Activated B cell treated with CpG ODN at 0.5 μM for 24 hours (primary cell): ENCODE measurements around the gene HOXA5. TPM values are rescaled to one million over a fixed set of nuclear protein-coding genes. Genes with fewer than 3 reads are reported as not detected.

Experiments used
- ATAC-seq: fragments of 200-7000 bp; cut with Tn5 transposase; one replicate; pipeline ENCODE4 v1.10.0; 2021; ENCODE audit warnings: low read depth, mild to moderate bottlenecking, moderate library complexity
- CTCF ChIA-PET: fragments of 350-600 bp; sonication (Branson Sonifier 250); formaldehyde crosslinking; loops from one replicate; lab custom pipeline; 2021; ENCODE audit warnings: antibody characterized with exemption; lab: Charles Lee
- POLR2A ChIA-PET: fragments of 350-600 bp; sonication (Branson Sonifier 250); formaldehyde crosslinking; loops from one replicate; lab custom pipeline; 2021; ENCODE audit warnings: antibody characterized with exemption; lab: Charles Lee
- DNase-seq: peaks from one replicate; pipeline ENCODE4 v3.0.0; 2022
- H3K27ac Mint-ChIP-seq: one replicate; pipeline ENCODE4 v1.8.0; 2020; ENCODE audit warnings: mixed read lengths
- H3K27me3 Mint-ChIP-seq: one replicate; pipeline ENCODE4 v1.8.0; 2021; ENCODE audit warnings: mixed read lengths
- H3K36me3 Mint-ChIP-seq: one replicate; pipeline ENCODE4 v1.8.0; 2021; ENCODE audit warnings: low read depth, mixed read lengths
- H3K4me1 Mint-ChIP-seq: one replicate; pipeline ENCODE4 v1.8.0; 2021; ENCODE audit warnings: mixed read lengths
- H3K4me3 Mint-ChIP-seq: one replicate; pipeline ENCODE4 v1.8.0; 2020; ENCODE audit warnings: mild to moderate bottlenecking, mixed read lengths
- H3K9me3 Mint-ChIP-seq: one replicate; pipeline ENCODE4 v1.8.0; 2020; ENCODE audit warnings: mixed read lengths
- CTCF ChIP-seq: fragments of 200-600 bp; IDR thresholded peaks from one replicate; pipeline ENCODE4 v1.8.0; 2022; ENCODE audit warnings: antibody characterized with exemption, mild to moderate bottlenecking
- intact Hi-C: fragments of 100-400 bp; cut with micrococcal nuclease; formaldehyde crosslinking; loops from one replicate; pipeline ENCODE4 v1.15.1; 2024
- total RNA-seq: library from RNA; stranded (reverse); gene quantifications from 2 replicates; pipeline ENCODE4 v1.2.3, GENCODE V29; 2022

Gene HOXA5
- total RNA-seq, 1 donor from 2014 or later = not detected

GRCh38 chr7:27181795-27182275, 38.4 kb upstream of the HOXA5 start:
- TF ChIP-seq CTCF = no peak
- no peak for DNase-seq
- intact Hi-C loops = no loop called here
- ChIA-PET CTCF (interaction anchor here (1.3 kb wide), 1 partner anchor 19 kb away, joined by 3 read pairs; no protein-coding TSS in a partner anchor), POLR2A (no interaction called here)
- Mint-ChIP-seq H3K9me3 (no peaks in the 10 kb centered on the region), H3K4me1 (peaks cover 29% of the 10 kb centered on the region), H3K36me3 (no peaks in the 10 kb centered on the region), H3K4me3 (no peak overlapping the region), H3K27ac (no peak overlapping the region), H3K27me3 (peaks cover 70% of the 10 kb centered on the region)
- ATAC-seq = no peak

DNA sequence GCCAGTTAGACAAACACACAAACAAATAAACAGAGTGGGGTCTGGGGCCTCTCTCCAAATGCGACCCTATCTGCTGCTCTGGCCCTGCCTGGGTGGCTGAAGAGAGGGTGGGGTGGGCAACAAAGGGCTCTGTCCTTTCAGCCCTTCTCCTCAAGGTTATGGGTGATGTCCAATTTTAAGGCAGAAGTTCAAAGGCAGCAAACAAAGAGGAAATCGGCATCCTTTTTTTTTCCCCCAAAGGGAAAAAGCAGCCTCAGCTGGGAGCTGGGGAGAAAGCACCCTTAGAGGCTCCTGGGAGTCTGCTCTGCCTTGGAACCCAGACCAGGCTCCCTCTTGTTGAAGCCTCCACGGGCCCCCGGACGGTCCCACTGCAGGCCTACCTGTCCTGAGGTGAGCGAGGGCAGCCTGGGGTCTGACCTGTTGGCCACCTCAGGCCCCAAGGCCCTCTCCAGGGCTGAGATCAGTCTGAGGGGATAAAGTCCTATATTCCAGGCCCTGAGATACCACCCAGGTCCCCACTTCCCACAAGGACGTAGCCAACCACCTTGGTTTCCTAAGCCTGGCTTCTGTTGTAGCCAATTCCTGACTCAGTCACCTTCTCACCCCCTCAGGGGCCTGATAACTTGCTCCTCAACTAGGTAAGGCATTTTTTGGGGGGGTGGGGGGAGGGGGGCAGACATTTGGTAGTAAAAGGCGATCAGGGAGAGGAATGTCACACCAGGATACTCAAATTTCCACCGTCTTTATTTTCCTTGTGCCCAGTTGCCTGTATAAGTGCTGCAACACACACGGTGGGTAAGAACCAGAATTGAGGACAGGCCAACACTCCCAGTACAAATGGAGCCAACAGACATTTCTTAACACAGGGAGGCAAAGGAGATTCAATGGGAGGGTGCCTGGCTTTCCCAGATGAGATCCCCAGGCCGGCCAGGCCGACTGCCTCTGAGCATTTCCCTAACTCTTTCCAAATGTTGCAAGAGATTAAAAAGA, 37.2 kb upstream of the HOXA5 start:
- no peak for TF ChIP-seq CTCF
- DNase-seq (peak; percentile 10), ATAC-seq (no peak)
- Mint-ChIP-seq H3K27me3 (peaks cover 70% of the 10 kb centered on the region), H3K9me3 (no peaks in the 10 kb centered on the region), H3K4me3 (no peak overlapping the region), H3K4me1 (peaks cover 22% of the 10 kb centered on the region), H3K36me3 (no peaks in the 10 kb centered on the region), H3K27ac (no peak overlapping the region)
- ChIA-PET POLR2A (interaction anchor here (0.6 kb wide), 1 partner anchor 38 kb away, joined by 4 read pairs; no protein-coding TSS in a partner anchor), CTCF (interaction anchor here (1.2 to 2.0 kb wide), 5 partner anchors 9 to 1288 kb away, joined by 3 to 10 read pairs (median 5); no protein-coding TSS in a partner anchor)
- intact Hi-C loops = no loop called here

GRCh38 chr7:27179503-27180430, 36.3 kb upstream of the HOXA5 start:
- no peaks in the 10 kb centered on the region for H3K9me3 Mint-ChIP-seq
- no peaks in the 10 kb centered on the region for H3K36me3 Mint-ChIP-seq
- ATAC-seq (peak; percentile 47), DNase-seq (peak; percentile 29)
- no peak overlapping the region for H3K27ac Mint-ChIP-seq
- peaks cover 15% of the 10 kb centered on the region for H3K4me1 Mint-ChIP-seq
- CTCF ChIA-PET = interaction anchor here (1.2 to 2.0 kb wide), 4 partner anchors 10 to 1287 kb away, joined by 4 to 10 read pairs (median 7); no protein-coding TSS in a partner anchor
- peaks cover 69% of the 10 kb centered on the region for H3K27me3 Mint-ChIP-seq
- POLR2A ChIA-PET = interaction anchor here (0.6 kb wide), 1 partner anchor 39 kb away, joined by 4 read pairs; no protein-coding TSS in a partner anchor
- TF ChIP-seq CTCF = peak; percentile 24
- H3K4me3 Mint-ChIP-seq = peak overlapping the region; percentile 39
- intact Hi-C loops = no loop called here

GRCh38 chr7:27179030-27179429, 35.5 kb upstream of the HOXA5 start:
- Mint-ChIP-seq H3K36me3 (no peaks in the 10 kb centered on the region), H3K4me1 (peaks cover 14% of the 10 kb centered on the region), H3K27me3 (peaks cover 66% of the 10 kb centered on the region), H3K27ac (no peak overlapping the region), H3K9me3 (no peaks in the 10 kb centered on the region), H3K4me3 (no peak overlapping the region)
- TF ChIP-seq CTCF = no peak
- DNase-seq (no peak), ATAC-seq (no peak)
- POLR2A ChIA-PET = interaction anchor here (0.6 kb wide), 1 partner anchor 591 kb away, joined by 3 read pairs; no protein-coding TSS in a partner anchor
- CTCF ChIA-PET = interaction anchor here (1.5 to 2.0 kb wide), 3 partner anchors 11 to 1287 kb away, joined by 5 to 10 read pairs (median 9); no protein-coding TSS in a partner anchor
- intact Hi-C loops = no loop called here
